NCI-H128 (cell line): ENCODE data around the gene CD160.

Experiments used
- DNase-seq: peaks from one replicate; lab custom pipeline; 2025; ENCODE audit not compliant: unreplicated experiment; lab: John Stamatoyannopoulos, UW

The CD160 gene

GRCh38 chr1:145788580-145788979 lies 69.3 kb downstream of the CD160 start:
- no peak for DNase-seq
